DND-41 (cell line): ENCODE measurements around the gene GUCY2F.
A peak's percentile ranks its signal among the peaks of the same experiment; 100 is the strongest.

Source experiments
- ATAC-seq: fragments of 200-7000 bp; cut with Tn5 transposase; 3 replicates; pipeline ENCODE4 v1.9.1; 2021; ENCODE audit warnings: low read depth; ENCODE audit not compliant: insufficient read depth
- DNase-seq: peaks from one replicate; pipeline ENCODE4 v3.0.0-alpha.2; 2020
- H2AFZ ChIP-seq: 2 replicates; pipeline ENCODE4 v1.6.0; 2012; ENCODE audit warnings: low read depth, low read length
- H3K27ac ChIP-seq: 2 replicates; pipeline ENCODE4 v1.5.1; 2012; ENCODE audit warnings: low read length, inconsistent platforms
- H3K27me3 ChIP-seq: fragments of 200-600 bp; sonication (generic); 2 replicates; pipeline ENCODE4 v1.6.0; 2012; ENCODE audit warnings: low read length, mild to moderate bottlenecking, inconsistent platforms; ENCODE audit not compliant: insufficient read depth, poor library complexity
- H3K36me3 ChIP-seq: 2 replicates; pipeline ENCODE4 v1.5.1; 2012; ENCODE audit warnings: low read length, inconsistent platforms; ENCODE audit not compliant: insufficient read depth
- H3K4me1 ChIP-seq: 2 replicates; pipeline ENCODE4 v1.5.1; 2012; ENCODE audit warnings: mild to moderate bottlenecking, low read length; ENCODE audit not compliant: insufficient read depth
- H3K4me2 ChIP-seq: 2 replicates; pipeline ENCODE4 v1.6.0; 2012; ENCODE audit warnings: mild to moderate bottlenecking, moderate library complexity, low read length, inconsistent platforms; ENCODE audit not compliant: insufficient read depth
- H3K4me3 ChIP-seq, 2 experiments: fragments of 200-600 bp in 1 of 2; shearing (Covaris generic) in 1 of 2; 2 replicates each; pipeline ENCODE4 v1.5.1; 2012 to 2016; ENCODE audit warnings: inconsistent platforms in 2 of 2, low read length in 2 of 2, mild to moderate bottlenecking in 2 of 2, low read depth in 1 of 2, moderate library complexity in 1 of 2
- H3K79me2 ChIP-seq: 2 replicates; pipeline ENCODE4 v1.6.0; 2012; ENCODE audit warnings: low read length, inconsistent platforms; ENCODE audit not compliant: insufficient read depth
- H3K9ac ChIP-seq: 2 replicates; pipeline ENCODE4 v1.6.0; 2012; ENCODE audit warnings: low read depth, mild to moderate bottlenecking, inconsistent platforms, low read length, moderate library complexity
- H3K9me3 ChIP-seq: 2 replicates; pipeline ENCODE4 v1.5.1; 2012; ENCODE audit warnings: low read length, moderate library complexity, mild to moderate bottlenecking, inconsistent platforms; ENCODE audit not compliant: insufficient read depth, severe bottlenecking
- H4K20me1 ChIP-seq: 2 replicates; pipeline ENCODE4 v1.6.0; 2012; ENCODE audit warnings: low read length; ENCODE audit not compliant: insufficient read depth
- EZH2 ChIP-seq: IDR thresholded peaks from 3 replicates; pipeline ENCODE4 v1.6.1; 2012; ENCODE audit warnings: borderline replicate concordance, low read depth, mild to moderate bottlenecking, moderate library complexity, low read length, inconsistent platforms; ENCODE audit not compliant: severe bottlenecking
- TF ChIP-seq, protein P1 (sequence below): IDR thresholded peaks from 2 replicates; pipeline ENCODE4 v1.5.1; 2012; ENCODE audit warnings: borderline replicate concordance, low read length, moderate library complexity, mild to moderate bottlenecking; ENCODE audit not compliant: poor library complexity, severe bottlenecking; ENCODE audit errors: extremely low read depth

GUCY2F gene

DNA sequence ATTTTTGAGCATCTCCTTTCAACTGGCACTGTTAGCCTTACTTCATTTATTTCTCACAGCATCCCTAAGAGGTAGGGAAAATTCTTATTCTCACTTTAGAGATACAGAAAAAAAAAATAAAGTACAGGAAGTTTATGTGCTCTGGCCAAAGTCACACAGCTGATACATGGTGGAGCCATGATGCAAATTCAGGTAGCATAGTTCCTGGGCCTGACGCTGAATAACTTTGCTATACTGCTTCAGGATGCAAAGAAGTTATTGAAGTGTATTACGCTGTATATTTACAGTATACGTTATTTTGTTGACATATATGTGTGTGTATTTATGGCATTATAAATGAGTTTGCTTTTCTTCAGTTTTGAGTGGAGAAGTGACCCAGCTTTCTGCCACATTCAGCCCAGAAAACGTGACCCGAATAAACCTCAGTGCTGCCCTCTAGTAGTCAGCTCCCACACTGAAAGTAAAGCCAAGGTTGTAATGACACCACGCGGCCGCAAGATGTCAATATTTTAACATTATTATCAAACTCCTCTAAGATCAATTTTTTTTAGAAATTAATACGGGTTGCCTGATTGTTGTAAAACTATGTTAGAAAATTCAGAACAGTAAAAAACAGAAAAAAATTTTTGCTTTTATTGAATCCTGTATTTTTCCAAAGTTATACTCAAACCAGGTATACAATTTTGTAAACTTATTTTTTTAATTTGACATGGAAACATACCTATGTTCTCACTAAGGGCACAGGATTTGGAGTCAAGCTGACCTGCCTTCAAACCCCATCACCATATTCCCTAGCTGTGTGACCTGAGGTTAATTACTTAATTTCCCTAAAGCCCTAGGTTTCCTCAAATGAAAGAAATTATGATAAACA is 3.8 kb upstream of the GUCY2F start:
- no peak for TF ChIP-seq EZH2
- TF ChIP-seq, protein P1, sequence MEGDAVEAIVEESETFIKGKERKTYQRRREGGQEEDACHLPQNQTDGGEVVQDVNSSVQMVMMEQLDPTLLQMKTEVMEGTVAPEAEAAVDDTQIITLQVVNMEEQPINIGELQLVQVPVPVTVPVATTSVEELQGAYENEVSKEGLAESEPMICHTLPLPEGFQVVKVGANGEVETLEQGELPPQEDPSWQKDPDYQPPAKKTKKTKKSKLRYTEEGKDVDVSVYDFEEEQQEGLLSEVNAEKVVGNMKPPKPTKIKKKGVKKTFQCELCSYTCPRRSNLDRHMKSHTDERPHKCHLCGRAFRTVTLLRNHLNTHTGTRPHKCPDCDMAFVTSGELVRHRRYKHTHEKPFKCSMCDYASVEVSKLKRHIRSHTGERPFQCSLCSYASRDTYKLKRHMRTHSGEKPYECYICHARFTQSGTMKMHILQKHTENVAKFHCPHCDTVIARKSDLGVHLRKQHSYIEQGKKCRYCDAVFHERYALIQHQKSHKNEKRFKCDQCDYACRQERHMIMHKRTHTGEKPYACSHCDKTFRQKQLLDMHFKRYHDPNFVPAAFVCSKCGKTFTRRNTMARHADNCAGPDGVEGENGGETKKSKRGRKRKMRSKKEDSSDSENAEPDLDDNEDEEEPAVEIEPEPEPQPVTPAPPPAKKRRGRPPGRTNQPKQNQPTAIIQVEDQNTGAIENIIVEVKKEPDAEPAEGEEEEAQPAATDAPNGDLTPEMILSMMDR: peak; percentile 89
- peak overlapping the region; percentile 27; the same call in 1 of the 2 replicates for H3K4me2 ChIP-seq
- H3K27me3 ChIP-seq: no peaks in the 10 kb centered on the region
- H3K36me3 ChIP-seq: no peaks in the 10 kb centered on the region
- DNase-seq (peak; percentile 61), ATAC-seq (peak; percentile 66; the same call in 2 of the 3 replicates)
- no peaks in the 10 kb centered on the region for H3K79me2 ChIP-seq
- H3K9me3 ChIP-seq: no peaks in the 10 kb centered on the region
- no peak overlapping the region for H2AFZ ChIP-seq
- no peaks in the 10 kb centered on the region for H3K4me1 ChIP-seq
- no peak overlapping the region for H3K27ac ChIP-seq
- no peak overlapping the region for H3K4me3 ChIP-seq
- H3K9ac ChIP-seq: no peak overlapping the region
- no peaks in the 10 kb centered on the region for H4K20me1 ChIP-seq

DNA sequence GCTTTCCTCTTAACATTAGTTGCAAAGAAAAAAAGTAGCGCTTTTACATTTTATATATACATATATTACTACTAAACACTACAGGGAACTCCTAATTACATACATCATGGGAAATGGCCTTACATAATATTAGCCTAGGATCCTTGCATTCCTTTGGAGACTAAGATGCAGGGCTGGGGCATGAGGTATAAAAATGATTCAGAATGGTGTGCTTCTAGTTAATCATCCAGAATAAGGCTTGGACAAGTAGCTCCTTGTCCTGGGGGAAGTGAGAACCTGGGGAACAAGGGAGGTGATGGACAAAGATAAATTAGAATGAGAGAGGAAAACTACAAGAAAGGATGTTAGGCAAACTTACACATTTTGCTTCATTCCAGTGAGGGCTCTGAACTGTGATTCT is 3.0 kb upstream of the GUCY2F start:
- Histone ChIP-seq H3K79me2 (no peaks in the 10 kb centered on the region), H3K4me3 (no peak overlapping the region), H3K27me3 (no peaks in the 10 kb centered on the region), H3K9ac (no peak overlapping the region), H3K36me3 (no peaks in the 10 kb centered on the region), H3K27ac (no peak overlapping the region), H3K4me1 (no peaks in the 10 kb centered on the region), H2AFZ (no peak overlapping the region), H3K9me3 (no peaks in the 10 kb centered on the region), H4K20me1 (no peaks in the 10 kb centered on the region), H3K4me2 (no peak overlapping the region)
- no peak for TF ChIP-seq EZH2
- ATAC-seq (no peak), DNase-seq (no peak)

DNA sequence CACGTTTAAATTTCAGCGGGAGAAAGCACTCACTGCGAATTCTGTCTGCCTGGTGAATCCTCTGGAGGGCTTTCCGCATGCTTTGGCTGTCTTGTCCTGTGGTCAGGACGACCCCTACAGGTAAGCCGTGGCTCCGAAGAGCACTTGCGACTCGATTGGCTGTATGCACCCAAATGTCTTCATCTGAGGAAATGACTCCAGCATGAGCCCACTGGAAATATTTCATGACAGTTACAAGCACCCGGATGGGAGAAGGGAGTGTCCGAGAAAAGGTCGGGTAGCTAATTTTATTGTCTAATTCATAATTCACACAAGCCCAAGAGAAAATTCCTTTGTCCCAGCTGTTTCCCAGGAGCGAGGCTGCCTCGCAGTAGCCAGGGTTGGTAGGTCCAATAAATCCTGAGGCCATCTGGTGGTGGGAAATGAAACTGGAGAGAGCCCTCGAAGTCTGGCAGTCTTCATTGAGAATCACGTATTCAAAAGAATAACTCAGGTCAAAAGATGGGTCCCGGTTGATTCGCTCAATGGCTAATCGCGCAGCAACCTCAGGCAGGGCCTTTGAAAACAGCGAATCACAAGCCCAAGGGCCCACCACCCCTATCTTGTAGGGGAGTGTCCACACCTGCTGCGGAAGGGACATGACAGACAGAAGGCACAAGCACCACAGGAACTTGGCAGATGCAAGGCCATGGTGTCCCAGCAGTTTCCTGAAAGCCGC is 6.6 kb downstream of the GUCY2F start:
- H3K36me3 ChIP-seq: no peaks in the 10 kb centered on the region

More for the DNA sequence above, 6.6 kb downstream of the GUCY2F start:
- no peak overlapping the region for H3K4me3 ChIP-seq
- no peak overlapping the region for H2AFZ ChIP-seq
- ATAC-seq: no peak
- no peaks in the 10 kb centered on the region for H3K9me3 ChIP-seq
- H3K4me2 ChIP-seq: no peak overlapping the region
- no peaks in the 10 kb centered on the region for H4K20me1 ChIP-seq
- H3K4me1 ChIP-seq: 0 out of 2 replicates have a peak, but pooled peaks cover 3% of the 10 kb centered on the region
- no peak for TF ChIP-seq EZH2
- TF ChIP-seq, protein P1: peak; percentile 30
- H3K27ac ChIP-seq: no peak overlapping the region
- H3K27me3 ChIP-seq: no peaks in the 10 kb centered on the region
- H3K79me2 ChIP-seq: no peaks in the 10 kb centered on the region
- no peak for DNase-seq
- H3K9ac ChIP-seq: no peak overlapping the region
